Calu3 (cell line): Measurements from ENCODE around the gene GAK. TPM values are rescaled to one million over a fixed set of nuclear protein-coding genes. Genes with fewer than 3 reads are reported as not detected.

Experiments used
- BruUV-seq: library from RNA; stranded (reverse); fragments of 400-500 nt; replicated peaks from 2 replicates; lab custom pipeline; 2021; lab: Mats Ljungman, UMichigan
- CTCF ChIA-PET: fragments of 300-600 bp; sonication (Branson Sonifier 250); formaldehyde crosslinking; loops from one replicate; lab custom pipeline; 2022; ENCODE audit warnings: antibody characterized with exemption; lab: Charles Lee
- DNase-seq: peaks from one replicate; pipeline ENCODE4 v3.0.0; 2022
- H3K27ac Mint-ChIP-seq: one replicate; pipeline ENCODE4 v1.8.0; 2022; ENCODE audit warnings: mixed read lengths; ENCODE audit not compliant: unreplicated experiment
- H3K27me3 Mint-ChIP-seq: one replicate; pipeline ENCODE4 v1.8.0; 2022; ENCODE audit warnings: mixed read lengths; ENCODE audit not compliant: unreplicated experiment
- H3K36me3 Mint-ChIP-seq: one replicate; pipeline ENCODE4 v1.8.0; 2022; ENCODE audit warnings: mild to moderate bottlenecking, moderate library complexity, mixed read lengths; ENCODE audit not compliant: insufficient read depth, unreplicated experiment
- H3K4me1 Mint-ChIP-seq: one replicate; pipeline ENCODE4 v1.8.0; 2022; ENCODE audit warnings: mild to moderate bottlenecking, low read depth, mixed read lengths; ENCODE audit not compliant: unreplicated experiment
- H3K4me3 Mint-ChIP-seq: one replicate; pipeline ENCODE4 v1.8.0; 2022; ENCODE audit warnings: mild to moderate bottlenecking, low read depth, moderate library complexity, mixed read lengths; ENCODE audit not compliant: unreplicated experiment
- H3K9me3 Mint-ChIP-seq: one replicate; pipeline ENCODE4 v1.8.0; 2022; ENCODE audit warnings: low read depth, mixed read lengths; ENCODE audit not compliant: unreplicated experiment
- CTCF ChIP-seq: fragments of 200-600 bp; IDR thresholded peaks from one replicate; pipeline ENCODE4 v1.8.0; 2022; ENCODE audit warnings: antibody characterized with exemption; ENCODE audit not compliant: unreplicated experiment
- intact Hi-C: fragments of 100-400 bp; cut with micrococcal nuclease; formaldehyde crosslinking; loops from one replicate; pipeline ENCODE4 v1.10.0; 2022; ENCODE audit not compliant: unreplicated experiment
- total RNA-seq: library from RNA; stranded (reverse); gene quantifications from 2 replicates; pipeline ENCODE4 v1.2.3, GENCODE V29; 2022

Gene GAK
- total RNA-seq, 1 experiment from 2014 or later, result 94.1 TPM

GRCh38 chr4:967113-968104 is 35.3 kb upstream of the GAK start:
- Mint-ChIP-seq H3K27me3 (no peaks in the 10 kb centered on the region), H3K36me3 (peaks cover 10% of the 10 kb centered on the region), H3K9me3 (no peaks in the 10 kb centered on the region), H3K27ac (no peak overlapping the region), H3K4me3 (no peak overlapping the region), H3K4me1 (peaks cover 7% of the 10 kb centered on the region)
- no TSS peak for BruUV-seq
- CTCF ChIA-PET, result no interaction called here
- DNase-seq, result no peak
- TF ChIP-seq CTCF, result no peak
- intact Hi-C loops, result no loop called here

- peaks cover 9% of the 10 kb centered on the region for H3K36me3 Mint-ChIP-seq
- H3K4me1 Mint-ChIP-seq, result peaks cover 7% of the 10 kb centered on the region
- CTCF ChIA-PET, result no interaction called here
- no peaks in the 10 kb centered on the region for H3K27me3 Mint-ChIP-seq
- intact Hi-C loops, result no loop called here
- no peak overlapping the region for H3K27ac Mint-ChIP-seq
- no peak for TF ChIP-seq CTCF
- BruUV-seq, result no TSS peak
- DNase-seq, result no peak
- no peaks in the 10 kb centered on the region for H3K9me3 Mint-ChIP-seq
- H3K4me3 Mint-ChIP-seq, result no peak overlapping the region
Measured at GRCh38 chr4:966266-967112, 34.4 kb upstream of the GAK start.

- peaks cover 9% of the 10 kb centered on the region for H3K36me3 Mint-ChIP-seq
- no peak overlapping the region for H3K4me3 Mint-ChIP-seq
- DNase-seq, result no peak
- TF ChIP-seq CTCF, result no peak
- peaks cover 5% of the 10 kb centered on the region for H3K4me1 Mint-ChIP-seq
- no peaks in the 10 kb centered on the region for H3K9me3 Mint-ChIP-seq
- H3K27ac Mint-ChIP-seq, result no peak overlapping the region
- no peaks in the 10 kb centered on the region for H3K27me3 Mint-ChIP-seq
- no TSS peak for BruUV-seq
- CTCF ChIA-PET, result no interaction called here
- intact Hi-C loops, result no loop called here
Measured at GRCh38 chr4:965766-966134, 33.6 kb upstream of the GAK start.

GRCh38 chr4:965048-965765 is 33.1 kb upstream of the GAK start:
- CTCF ChIA-PET, result no interaction called here
- Mint-ChIP-seq H3K36me3 (peaks cover 9% of the 10 kb centered on the region), H3K27me3 (no peaks in the 10 kb centered on the region), H3K4me3 (no peak overlapping the region), H3K4me1 (no peaks in the 10 kb centered on the region), H3K27ac (no peak overlapping the region), H3K9me3 (no peaks in the 10 kb centered on the region)
- no TSS peak for BruUV-seq
- intact Hi-C loops, result no loop called here
- TF ChIP-seq CTCF, result no peak
- no peak for DNase-seq
